ENCODE measurements around the gene PDLIM5.
"Not testable (repeated sequence)": the region's sequence is repeated elsewhere in the genome, so short reads cannot be mapped to it uniquely, and the experiment has no call there.

Gene PDLIM5

GRCh38 chr4:94488670-94489069 is 36.9 kb downstream of the PDLIM5 start:
- in situ Hi-C loops (cut with MboI; ENCODE audit: low sequenced_read_pairs), result no loop called here

- in situ Hi-C loops (cut with MboI; ENCODE audit: low sequenced_read_pairs), result no loop called here
These were observed 37.4 kb downstream of the PDLIM5 start for GRCh38 chr4:94489098-94489497.

GRCh38 chr4:94490437-94490836 is 38.7 kb downstream of the PDLIM5 start:
- in situ Hi-C loops (cut with MboI; ENCODE audit: low sequenced_read_pairs), result no loop called here

- in situ Hi-C loops (cut with MboI; ENCODE audit: low sequenced_read_pairs), result no loop called here
These were observed 39.6 kb downstream of the PDLIM5 start for GRCh38 chr4:94491322-94491721.

GRCh38 chr4:94495408-94495807 is 43.7 kb downstream of the PDLIM5 start:
- in situ Hi-C loops (cut with MboI; ENCODE audit: low sequenced_read_pairs), result no loop called here

GRCh38 chr4:94497690-94498089 is 45.9 kb downstream of the PDLIM5 start:
- in situ Hi-C loops (cut with MboI; ENCODE audit: low sequenced_read_pairs), result no loop called here

GRCh38 chr4:94498502-94498901 is 46.8 kb downstream of the PDLIM5 start:
- in situ Hi-C loops (cut with MboI; ENCODE audit: low sequenced_read_pairs), result no loop called here

GRCh38 chr4:94500685-94501084 is 48.9 kb downstream of the PDLIM5 start:
- in situ Hi-C loops (cut with MboI; ENCODE audit: low sequenced_read_pairs), result no loop called here

GRCh38 chr4:94504545-94504944 is 52.8 kb downstream of the PDLIM5 start:
- in situ Hi-C loops (cut with MboI; ENCODE audit: low sequenced_read_pairs), result no loop called here

GRCh38 chr4:94506822-94507221 is 55.1 kb downstream of the PDLIM5 start:
- in situ Hi-C loops (cut with MboI; ENCODE audit: low sequenced_read_pairs), result no loop called here

- in situ Hi-C loops (cut with MboI; ENCODE audit: low sequenced_read_pairs), result no loop called here
These were observed 55.5 kb downstream of the PDLIM5 start for GRCh38 chr4:94507281-94507680.

- in situ Hi-C loops (cut with MboI; ENCODE audit: low sequenced_read_pairs), result no loop called here
These were observed 56.0 kb downstream of the PDLIM5 start for GRCh38 chr4:94507708-94508107.

GRCh38 chr4:94508296-94508695 is 56.6 kb downstream of the PDLIM5 start:
- in situ Hi-C loops (cut with MboI; ENCODE audit: low sequenced_read_pairs), result no loop called here

- in situ Hi-C loops (cut with MboI; ENCODE audit: low sequenced_read_pairs), result no loop called here
These were observed 57.1 kb downstream of the PDLIM5 start for GRCh38 chr4:94508806-94509205.

GRCh38 chr4:94511591-94511990 is 59.8 kb downstream of the PDLIM5 start:
- in situ Hi-C loops (cut with MboI; ENCODE audit: low sequenced_read_pairs), result no loop called here

GRCh38 chr4:94513532-94513931 is 61.8 kb downstream of the PDLIM5 start:
- in situ Hi-C loops (cut with MboI; ENCODE audit: low sequenced_read_pairs), result not testable (repeated sequence)

- in situ Hi-C loops (cut with MboI; ENCODE audit: low sequenced_read_pairs), result no loop called here
These were observed 63.6 kb downstream of the PDLIM5 start for GRCh38 chr4:94515365-94515764.

GRCh38 chr4:94516067-94516466 is 64.3 kb downstream of the PDLIM5 start:
- in situ Hi-C loops (cut with MboI; ENCODE audit: low sequenced_read_pairs), result no loop called here

GRCh38 chr4:94516999-94517398 is 65.3 kb downstream of the PDLIM5 start:
- in situ Hi-C loops (cut with MboI; ENCODE audit: low sequenced_read_pairs), result no loop called here

GRCh38 chr4:94517492-94517891 is 65.8 kb downstream of the PDLIM5 start:
- in situ Hi-C loops (cut with MboI; ENCODE audit: low sequenced_read_pairs), result no loop called here

- in situ Hi-C loops (cut with MboI; ENCODE audit: low sequenced_read_pairs), result no loop called here
These were observed 67.3 kb downstream of the PDLIM5 start for GRCh38 chr4:94519019-94519418.

- in situ Hi-C loops (cut with MboI; ENCODE audit: low sequenced_read_pairs), result no loop called here
These were observed 68.4 kb downstream of the PDLIM5 start for GRCh38 chr4:94519925-94520789.
